Inflammatory macrophage (primary cell): ENCODE data around the gene ACAP3.
A peak's percentile ranks its signal among the peaks of the same experiment; 100 is the strongest.

Source experiments
- DNase-seq, 2 donors: peaks; one replicate each; pipeline ENCODE4 v3.0.0-alpha.2; 2020 to 2022
- total RNA-seq, 18 experiments: gene quantifications; one replicate each; lab custom pipeline; 2026; ENCODE audit warnings: mixed read lengths in 6 of 18, inconsistent platforms in 2 of 18; lab: John Stamatoyannopoulos, UW

ACAP3 gene, protein sequence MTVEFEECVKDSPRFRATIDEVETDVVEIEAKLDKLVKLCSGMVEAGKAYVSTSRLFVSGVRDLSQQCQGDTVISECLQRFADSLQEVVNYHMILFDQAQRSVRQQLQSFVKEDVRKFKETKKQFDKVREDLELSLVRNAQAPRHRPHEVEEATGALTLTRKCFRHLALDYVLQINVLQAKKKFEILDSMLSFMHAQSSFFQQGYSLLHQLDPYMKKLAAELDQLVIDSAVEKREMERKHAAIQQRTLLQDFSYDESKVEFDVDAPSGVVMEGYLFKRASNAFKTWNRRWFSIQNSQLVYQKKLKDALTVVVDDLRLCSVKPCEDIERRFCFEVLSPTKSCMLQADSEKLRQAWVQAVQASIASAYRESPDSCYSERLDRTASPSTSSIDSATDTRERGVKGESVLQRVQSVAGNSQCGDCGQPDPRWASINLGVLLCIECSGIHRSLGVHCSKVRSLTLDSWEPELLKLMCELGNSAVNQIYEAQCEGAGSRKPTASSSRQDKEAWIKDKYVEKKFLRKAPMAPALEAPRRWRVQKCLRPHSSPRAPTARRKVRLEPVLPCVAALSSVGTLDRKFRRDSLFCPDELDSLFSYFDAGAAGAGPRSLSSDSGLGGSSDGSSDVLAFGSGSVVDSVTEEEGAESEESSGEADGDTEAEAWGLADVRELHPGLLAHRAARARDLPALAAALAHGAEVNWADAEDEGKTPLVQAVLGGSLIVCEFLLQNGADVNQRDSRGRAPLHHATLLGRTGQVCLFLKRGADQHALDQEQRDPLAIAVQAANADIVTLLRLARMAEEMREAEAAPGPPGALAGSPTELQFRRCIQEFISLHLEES
- 11.6 to 62.2 (median 33.6) reads per million in 18 experiments for total RNA-seq

DNA sequence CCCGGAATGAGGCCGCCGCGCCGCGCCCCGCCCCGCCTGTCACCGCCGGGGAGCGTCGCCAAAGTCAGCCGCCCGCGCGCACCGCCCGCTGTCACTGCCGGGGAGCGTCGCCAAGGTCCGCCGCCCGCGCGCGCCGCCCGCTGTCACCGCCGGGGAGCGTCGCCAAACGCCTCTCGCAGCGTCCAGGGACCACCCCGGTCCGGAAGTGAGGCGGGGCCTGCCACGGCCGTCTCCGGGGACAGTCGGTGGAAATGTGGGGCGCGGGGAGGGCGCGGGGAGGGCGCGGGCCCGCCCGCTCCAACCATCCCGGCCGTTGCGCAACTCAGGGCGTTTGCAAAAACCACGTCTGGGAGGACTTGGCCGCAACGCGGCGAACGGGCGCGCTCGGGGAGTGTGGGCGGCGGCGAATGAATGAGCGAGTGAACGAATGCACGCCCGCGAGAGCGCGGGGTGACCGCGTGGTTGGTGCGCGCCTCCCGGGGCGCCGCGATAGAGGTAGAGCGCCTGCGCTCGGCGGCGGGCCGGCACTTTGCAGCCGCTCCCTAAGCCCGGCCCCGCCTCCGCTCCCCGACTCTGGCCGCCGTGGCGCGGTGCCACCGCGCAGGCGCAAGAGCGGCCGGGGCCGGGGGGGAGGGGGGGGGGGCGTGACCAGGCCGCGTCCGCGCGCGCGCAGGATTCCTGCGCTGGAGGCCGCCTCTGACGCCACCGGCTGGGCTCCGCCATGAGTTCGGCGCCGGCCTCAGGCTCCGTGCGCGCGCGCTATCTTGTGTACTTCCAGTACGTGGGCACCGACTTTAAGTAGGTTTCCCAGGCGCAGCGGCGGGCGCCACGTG lies at the start of gene ACAP3, which contains the start of gene PUSL1:
TSS of gene ACAP3 (minus strand) at position 8 of the 833 bp plus-strand sequence. CDS start 115 bp downstream, outside the sequence.
TSS of gene PUSL1 (plus strand) at position 675 of the 833 bp plus-strand sequence. CDS start at position 722, 47 bp downstream.
- peak; percentile 89 to 94 for DNase-seq

DNA sequence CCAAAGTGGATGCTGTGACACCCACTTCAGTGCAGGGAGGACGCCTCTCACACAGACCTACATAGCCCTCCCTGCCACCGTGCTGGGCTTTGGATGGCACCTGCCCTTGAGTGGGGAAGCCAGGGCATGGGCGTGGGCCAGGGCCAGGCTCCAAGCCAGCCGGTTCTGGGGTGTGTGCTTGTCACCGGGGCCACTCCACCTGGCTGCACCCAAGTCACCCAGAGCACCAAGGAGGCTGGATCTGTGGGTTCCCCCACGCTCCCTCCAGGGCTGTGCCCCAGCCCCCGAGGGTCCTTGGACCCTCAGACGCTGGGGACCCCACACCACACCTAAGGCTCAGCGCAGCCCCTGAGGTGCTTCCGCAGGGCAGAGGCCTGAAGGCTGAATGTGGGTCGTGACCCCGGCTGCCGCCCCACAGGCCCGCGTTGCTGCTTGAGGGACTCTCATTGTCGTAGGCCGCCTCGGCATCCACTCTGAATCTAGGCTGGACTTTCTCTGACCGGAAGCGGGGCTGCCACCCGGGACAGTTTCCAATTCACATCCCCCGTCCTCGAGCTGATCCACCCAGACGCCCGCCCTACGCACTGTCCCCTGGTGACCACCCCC lies 49.2 kb upstream of the ACAP3 start:
- no peak for DNase-seq

DNA sequence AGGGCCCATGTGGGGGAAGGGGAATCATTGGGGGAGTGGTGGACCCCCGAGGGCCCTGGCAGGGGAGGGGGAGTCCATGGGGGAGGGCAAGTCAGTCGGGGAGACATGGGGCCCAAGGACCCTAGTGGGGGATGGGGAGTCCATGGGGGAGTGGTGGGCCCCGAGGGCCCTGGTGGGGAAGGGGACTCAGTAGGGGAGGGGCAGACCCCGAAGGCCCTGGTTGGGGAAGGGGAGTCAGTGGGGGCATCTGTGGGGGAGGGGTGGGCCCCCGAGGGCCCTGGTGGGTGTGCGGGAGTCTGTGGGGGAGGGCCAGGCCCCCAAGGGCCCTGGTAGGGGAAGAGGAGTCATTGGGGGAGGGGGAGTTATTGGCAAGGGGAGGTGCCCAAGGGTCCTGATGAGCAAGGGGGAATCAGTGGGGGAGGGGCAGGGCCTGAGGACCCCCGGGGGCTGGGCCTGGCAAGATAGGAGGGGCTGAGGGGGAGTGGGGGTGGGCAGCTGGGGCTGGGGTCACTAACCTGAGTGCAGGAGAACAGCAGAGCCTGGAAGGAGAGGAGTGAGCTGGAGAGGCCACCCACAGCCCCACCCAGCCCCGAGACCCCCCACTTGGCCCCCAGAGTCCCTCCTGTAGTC lies 48.6 kb upstream of the ACAP3 start:
- no peak for DNase-seq

DNA sequence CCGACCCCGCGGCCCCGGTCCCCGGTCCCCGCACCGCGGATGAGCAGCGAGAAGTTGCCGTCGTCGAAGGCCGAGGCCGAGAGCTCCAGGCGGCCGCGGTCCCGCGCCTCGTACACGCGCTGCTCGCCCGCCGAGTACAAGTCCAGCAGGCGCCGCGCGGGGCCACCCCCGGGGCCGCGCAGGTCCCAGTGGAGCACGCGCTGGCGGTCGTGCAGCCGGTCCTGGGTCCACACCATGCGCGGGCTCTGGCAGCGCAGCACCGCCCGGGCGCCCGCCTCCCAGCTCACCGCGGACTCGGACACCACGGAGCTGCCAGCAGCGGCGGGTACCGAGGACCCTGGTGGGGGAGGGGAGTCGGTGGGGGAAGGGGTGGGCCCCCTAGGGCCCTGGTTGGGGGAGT lies 47.7 kb upstream of the ACAP3 start:
- DNase-seq: peak; percentile 26 to 44

DNA sequence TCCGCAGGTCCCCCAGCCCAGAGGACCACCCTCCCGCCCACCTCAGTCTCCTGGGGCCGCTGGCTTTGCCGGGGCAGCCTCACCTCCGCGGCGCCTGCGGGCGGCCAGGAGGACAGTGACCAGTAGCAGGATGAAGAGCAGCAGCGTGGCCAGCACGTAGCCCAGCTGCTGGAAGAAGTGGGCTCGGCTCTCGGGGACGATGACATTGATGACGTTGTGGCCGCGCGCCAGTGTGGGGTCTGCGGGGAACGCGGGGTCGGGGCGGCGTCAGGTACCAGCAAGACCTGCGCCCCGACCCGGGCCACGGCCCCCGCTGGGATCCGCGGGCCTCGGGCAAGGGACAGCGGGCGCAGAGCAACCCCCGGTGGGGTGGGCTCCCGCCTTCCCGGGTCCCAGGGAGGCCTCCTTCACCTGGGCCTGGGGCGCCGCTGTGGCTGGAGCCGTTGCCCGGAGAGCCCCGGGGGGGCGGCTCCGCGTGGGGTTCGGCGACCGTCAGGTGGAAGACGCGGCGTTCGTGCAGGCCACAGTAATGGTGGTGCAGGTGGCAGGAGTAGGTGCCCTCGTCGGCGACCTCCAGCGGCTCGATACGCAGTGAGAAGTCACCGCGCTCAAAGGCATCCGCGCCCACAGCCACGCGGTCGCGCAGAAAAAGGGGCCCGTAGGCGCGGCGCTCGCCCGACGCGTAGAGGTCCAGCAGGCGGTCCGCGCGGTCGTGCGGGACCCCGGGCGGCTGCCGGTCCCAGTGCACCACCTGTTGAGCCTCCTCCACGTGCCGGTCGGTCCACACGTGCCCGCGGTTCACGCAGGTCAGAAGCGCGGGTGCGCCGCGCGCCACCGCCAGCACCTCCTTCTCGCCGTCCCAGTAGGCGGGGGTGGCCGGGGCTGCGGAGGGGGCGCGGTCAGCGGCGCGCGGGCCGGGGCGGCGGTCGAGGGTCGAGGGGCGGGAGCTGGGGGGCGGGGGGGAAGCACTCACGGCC lies 46.8 kb upstream of the ACAP3 start:
- no peak for DNase-seq

DNA sequence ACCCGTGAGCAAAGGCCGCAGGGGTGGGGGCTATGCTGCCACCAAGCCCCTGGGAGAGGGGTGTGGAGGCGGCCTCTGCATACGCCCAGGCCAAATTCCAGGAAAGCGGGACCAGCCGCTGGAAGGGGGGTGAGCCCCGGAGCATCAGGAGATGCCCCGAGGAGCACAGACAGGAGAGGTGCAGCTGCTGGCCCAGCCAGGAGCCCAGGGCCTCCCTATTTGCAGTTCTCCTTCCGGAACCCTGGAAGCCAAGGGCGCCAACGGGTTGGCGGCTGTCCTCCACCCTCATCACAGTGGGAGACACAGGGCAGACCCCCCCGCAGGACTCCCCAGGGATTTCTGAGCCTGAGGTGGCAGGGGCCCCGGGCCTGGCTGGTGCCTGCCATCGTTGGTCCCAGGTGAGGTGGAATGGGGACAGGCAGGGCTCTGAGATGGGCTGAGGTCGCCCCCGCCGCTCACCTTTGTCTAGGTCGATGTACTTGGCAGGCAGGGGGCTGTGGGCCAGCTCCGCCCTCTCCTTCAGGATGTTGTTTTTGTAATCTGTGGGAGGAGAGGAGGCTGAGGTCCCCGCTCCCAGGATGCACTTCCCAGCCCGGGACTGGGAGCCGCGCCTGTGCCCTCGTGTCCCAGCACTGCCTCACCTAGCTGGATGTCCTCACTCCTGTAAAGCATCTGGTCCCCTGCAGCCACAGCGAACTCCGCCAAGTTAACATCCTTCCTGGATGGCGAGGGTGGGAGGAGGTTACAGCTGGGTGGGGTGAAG lies 45.8 kb upstream of the ACAP3 start:
- DNase-seq: no peak

DNA sequence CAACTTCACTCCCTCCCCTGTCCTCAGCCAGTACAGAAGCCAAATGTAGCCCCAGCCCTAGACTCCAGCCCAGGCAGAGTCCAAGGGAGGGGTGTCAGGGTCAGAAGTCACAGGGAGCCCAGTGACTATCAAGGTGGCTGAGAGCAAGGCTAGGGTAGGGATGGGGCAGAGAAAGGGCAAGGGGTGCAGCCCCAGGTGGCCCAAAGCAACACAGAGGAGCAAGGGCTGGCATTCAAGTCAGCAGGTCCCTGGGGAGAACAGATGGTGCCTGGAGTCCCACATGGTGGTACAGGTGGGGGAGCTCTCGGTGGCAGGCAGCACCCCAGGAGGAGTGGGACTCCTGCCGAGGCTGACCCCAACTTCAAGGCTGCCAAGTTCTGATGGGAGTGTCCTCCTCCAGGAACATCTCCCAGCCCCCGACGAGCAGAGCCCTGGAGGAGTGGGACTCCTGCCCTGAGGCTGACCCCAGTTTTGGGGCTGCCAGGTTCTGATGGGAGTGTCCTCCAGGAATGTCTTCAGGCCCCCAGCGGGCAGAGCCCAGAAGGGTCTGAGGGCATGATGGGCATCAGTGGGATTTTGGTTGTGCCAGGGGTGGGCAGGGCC lies 45.2 kb upstream of the ACAP3 start:
- DNase-seq: no peak

DNA sequence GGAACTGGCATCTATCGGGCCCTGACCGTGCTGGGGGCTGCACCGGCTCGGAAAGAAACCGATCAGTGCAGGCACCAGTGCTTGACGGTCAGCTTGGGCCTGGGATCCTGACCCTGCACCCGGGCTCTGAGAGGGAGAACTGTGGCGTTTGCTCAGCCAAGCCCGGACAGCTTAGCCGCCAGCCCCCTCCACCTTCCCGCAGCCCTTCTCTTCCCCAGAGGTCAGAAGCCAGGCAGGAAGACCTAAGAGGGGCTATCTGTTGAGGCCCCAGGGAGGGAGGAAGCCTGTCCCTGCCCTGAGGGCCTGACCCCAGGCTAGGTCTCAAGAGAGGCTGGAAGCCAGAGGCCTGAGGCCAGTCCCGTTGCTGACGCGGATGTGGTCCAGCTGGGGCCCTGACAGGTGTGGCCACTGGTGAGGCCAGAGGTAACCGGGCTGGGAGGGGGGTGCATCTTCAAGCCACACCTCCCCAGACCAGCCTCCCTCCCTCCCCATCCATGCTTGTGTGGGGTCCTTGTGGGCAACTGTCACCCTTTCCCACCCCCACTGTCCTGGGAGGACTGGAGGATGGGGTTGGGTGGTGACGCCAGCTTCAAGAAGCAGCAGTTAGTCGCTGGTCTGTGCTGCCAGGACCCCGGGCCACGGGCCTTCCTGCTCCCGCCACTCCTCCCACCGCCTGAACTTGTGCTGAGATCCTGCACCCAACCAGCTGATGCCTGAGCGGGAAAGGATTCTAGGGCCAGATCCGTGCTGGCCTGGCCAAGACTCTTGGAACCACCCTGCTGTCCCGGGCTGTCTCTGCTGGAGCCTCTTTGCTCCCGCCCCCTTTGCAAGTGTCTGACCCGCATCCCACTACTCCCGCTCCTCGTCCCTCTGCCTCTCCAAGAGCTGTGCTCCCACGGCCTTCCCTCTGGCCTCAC lies 44.0 kb upstream of the ACAP3 start:
- DNase-seq: no peak

DNA sequence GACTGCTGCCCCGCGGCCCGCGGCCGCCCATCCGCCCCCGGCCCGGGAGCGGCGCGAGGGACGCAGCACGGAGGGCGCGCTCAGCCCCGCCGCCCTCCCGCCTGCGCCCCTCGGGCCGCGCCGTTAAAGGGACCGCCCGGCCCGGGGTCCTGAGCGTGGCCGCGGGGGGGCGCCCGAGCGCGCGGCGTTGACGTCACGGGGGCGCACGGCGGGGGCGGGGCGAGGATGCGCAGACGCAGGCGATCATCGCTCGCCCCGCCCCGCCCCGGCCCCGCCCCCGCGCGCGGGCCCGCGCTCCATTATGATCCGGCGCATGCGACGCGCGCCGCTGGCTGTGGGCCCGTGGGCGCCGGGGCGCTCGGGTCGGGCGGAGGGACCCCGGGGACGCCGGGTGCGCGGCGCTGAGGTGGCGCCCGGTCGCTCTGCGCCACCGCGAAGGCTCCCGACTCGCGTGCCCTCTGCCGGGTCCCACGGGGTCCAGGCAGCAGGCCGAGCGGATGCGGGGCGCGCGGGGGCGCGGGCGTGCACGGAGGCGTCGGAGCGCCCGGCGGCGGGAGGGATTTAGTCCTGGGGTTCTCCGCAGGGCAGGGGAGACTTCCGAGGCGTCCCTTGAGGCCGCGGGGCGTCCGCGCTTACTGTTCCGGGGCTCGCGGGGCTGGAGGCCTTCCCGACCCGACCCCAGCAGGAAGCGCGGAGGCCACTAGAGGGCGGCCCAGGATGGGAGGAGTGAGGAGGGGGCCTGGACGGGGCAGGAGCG lies 41.7 kb upstream of the ACAP3 start, which contains the start of gene DVL1:
TSS of gene DVL1 (minus strand) at position 163 of the 757 bp plus-strand sequence. CDS start 353 bp downstream, outside the sequence.
- peak; percentile 36 to 75 for DNase-seq

DNA sequence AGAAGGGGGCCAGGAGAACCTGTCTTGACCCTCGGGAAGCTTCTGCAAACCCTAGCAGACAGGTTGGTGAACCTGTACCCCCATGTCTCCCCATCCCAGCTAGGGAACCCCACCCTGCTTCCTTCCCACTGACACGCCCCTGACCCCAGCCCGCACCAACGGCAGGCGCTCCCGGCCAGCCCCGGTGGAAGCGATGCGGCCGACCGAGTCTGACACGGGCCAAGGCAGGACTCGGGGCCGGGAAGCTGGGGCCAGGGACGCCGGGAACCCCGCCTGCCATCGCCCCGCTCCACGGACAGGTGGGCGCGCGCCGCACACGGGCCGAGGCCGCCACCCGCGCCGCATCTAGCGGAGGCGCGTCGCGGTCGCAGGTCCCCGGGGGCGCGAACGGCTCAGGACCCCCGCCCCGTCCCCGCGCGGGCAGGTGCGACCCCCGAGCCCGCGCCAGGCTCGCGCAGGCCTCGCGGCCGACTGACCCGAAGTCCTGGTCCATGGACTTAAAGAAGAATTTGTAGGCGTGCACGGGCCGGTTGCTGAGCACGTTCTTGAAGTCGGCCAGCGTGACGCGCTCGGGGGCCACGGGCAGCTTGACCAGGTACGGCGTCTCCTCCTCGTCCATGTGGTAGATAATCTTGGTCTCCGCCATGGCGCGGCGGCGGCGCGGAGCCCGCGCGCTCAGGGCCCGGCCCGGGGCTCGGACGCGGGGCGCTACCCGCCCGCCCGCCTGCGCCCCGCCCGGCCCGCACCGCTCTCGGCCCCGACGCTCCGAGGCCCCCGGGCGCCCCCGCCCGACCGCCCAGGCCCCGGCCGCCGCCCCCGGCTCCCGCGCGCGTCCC lies 40.9 kb upstream of the ACAP3 start:
- no peak for DNase-seq

DNA sequence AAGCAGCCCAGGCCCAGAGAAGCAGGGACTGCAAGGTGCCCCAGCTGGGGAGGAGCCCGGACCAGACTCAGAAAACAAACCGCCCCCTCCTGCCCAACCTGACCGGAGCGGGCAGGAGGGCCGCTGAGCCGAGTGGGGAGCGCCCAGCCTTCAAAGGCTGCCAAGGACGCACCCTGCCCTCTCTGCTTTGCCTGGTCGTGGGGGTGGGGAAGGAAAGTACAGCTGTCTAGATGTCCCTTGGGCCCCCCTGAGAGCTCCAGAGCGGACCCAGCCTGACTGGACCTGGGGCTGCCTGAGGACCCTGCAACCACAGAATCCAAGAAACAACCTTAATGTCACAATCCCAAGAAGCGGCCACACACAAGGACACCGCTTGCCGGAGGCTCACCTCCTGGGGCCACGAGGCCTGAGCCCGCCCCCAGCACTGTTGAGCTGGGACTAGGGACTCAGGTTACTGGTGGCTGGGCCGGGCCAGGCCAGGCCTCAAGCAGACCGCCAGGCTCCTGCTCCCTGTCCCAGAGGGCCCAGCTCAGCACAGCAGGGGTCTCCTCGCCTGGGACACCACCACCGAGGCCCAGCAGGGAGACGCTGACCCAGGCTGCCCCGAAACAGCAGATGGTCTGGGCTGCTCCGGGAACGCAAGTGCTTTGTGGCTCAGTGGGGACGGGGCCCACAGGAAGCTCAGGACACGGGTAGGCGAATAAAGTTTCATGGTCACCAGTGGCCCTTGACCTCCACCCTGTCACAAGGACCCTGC lies 40.1 kb upstream of the ACAP3 start:
- DNase-seq: no peak

DNA sequence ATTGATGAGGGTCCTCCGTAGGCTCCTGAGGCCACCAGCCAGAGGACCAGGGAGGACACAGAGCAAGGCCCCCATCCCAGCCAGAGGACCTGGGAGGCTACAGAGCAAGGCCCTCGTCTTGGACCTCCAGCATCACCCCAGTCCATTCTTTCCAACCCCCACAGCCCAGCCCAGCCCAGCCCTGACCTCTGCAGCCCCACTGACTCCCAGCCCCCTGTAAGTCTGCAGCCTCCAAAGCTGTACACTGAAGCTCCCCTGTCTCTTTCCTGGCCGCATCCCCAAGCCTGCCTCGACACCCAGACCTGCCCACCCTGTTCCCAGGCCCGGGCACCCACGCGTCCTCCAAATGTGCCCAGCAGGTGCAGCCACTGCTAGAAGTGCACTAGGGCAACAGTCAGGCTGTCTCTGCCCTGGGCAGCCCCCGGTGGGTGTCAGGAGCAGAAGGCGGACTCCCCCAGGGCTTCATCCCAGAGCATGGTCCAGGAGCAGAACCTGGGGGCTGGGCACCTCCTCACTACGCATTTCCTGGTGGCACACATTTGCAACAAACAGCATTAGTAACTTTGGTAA lies 39.4 kb upstream of the ACAP3 start:
- DNase-seq: no peak

DNA sequence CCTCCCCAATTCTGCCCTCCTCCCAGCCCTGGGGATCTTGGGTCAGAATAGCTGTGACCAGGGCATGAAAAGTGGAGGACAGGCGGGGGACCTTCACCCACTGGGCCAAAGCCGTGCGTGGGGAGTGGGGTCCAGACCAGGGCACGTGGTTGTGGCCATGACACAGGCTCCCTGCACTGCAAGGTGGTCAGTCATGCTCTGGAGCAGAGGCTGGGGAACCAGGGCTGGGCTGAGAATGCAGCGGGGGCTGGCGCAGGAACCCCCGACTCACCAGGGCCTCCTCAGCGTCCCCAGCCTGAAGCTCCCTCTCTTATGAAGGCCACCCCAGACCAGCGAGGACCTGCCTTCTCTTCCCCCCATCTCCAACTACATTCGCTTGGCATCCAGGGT lies 38.8 kb upstream of the ACAP3 start:
- no peak for DNase-seq

DNA sequence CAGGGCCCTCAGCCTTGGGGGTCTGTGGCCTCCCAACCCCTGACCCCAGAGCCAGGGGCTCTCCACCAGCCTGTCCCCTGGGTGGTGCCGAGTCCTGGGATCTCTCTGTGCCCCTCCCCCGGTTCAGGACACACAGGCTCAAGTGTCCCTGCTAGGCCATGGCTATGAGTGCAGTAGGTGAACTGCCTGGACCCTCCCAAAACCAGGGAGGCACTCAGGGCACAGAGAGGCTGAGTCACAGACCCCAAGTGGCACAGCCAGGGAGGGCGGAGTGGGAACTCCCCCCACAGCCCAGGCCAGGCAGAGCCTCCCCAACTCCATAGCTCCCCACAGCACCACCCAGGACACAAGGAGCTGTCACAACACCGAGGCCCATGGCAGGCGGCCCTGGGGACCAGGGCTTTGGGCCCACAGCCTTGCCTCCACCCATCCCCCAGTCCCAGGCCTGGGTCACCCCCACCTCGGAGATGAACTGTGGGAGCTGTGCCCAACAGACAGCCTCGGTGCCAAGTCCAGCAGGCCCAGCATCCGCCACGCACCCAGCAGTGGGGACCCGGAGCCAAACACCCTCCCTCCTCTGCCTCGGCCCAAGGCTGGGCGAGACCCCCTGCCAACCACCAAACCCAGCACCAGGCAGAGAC lies 38.2 kb upstream of the ACAP3 start:
- DNase-seq: no peak
